Tibial artery (tissue), 4 donors: ENCODE measurements around the gene RAB11B.

Experiments
- DNase-seq, 2 donors: peaks; one replicate each; pipeline ENCODE4 v3.0.0-alpha.2; 2019
- H3K27ac ChIP-seq, 2 donors: fragments of 200-600 bp; sonication (generic) in 1 of 2; 1 replicate in 1 of 2; 2 replicates in 1 of 2; pipeline ENCODE4 v1.5.1; 2018 to 2019; ENCODE audit warnings: mild to moderate bottlenecking in 1 of 2
- H3K27me3 ChIP-seq, 2 donors: fragments of 200-600 bp; sonication (generic) in 1 of 2; one replicate each; pipeline versions ENCODE4 v1.5.1 to v1.6.0; 2016 to 2019
- H3K36me3 ChIP-seq, 3 donors: fragments of 200-600 bp; sonication (generic) in 2 of 3; one replicate each; pipeline ENCODE4 v1.5.1; 2016 to 2019; ENCODE audit warnings: mild to moderate bottlenecking in 2 of 3
- H3K4me1 ChIP-seq, 4 donors: fragments of 200-600 bp; sonication (generic) in 2 of 4; 1 replicate in 3 of 4; 2 replicates in 1 of 4; pipeline ENCODE4 v1.5.1; 2016 to 2019
- H3K4me3 ChIP-seq, 2 donors: fragments of 200-600 bp; sonication (generic) in 1 of 2; 1 replicate in 1 of 2; 2 replicates in 1 of 2; pipeline ENCODE4 v1.5.1; 2018 to 2019; ENCODE audit warnings: mild to moderate bottlenecking in 2 of 2
- H3K9me3 ChIP-seq, 3 donors: fragments of 200-600 bp; sonication (generic) in 1 of 3; one replicate each; pipeline ENCODE4 v1.5.1; 2016 to 2019
- CTCF ChIP-seq, 2 experiments: fragments of 200-600 bp in 1 of 2; fragments of 450-650 bp in 1 of 2; IDR thresholded peaks; one replicate each; pipeline ENCODE4 v1.5.1; 2017 to 2019; ENCODE audit warnings: antibody characterized with exemption in 2 of 2, mild to moderate bottlenecking in 1 of 2, moderate library complexity in 1 of 2
- intact Hi-C: fragments of 100-400 bp; cut with DNase I; formaldehyde crosslinking; loops from one replicate; pipeline ENCODE4 v1.15.0; 2023; ENCODE audit warnings: low total_unique reads

The RAB11B gene

GRCh38 chr19:8361921-8362793, 28.0 kb upstream of the RAB11B start:
- Histone ChIP-seq H3K4me1 (peaks cover 8 to 60% (median 38%) of the 10 kb centered on the region in 4 donors), H3K9me3 (no peaks in the 10 kb centered on the region), H3K4me3 (peak overlapping the region in 1 of 2 donors; percentile 19), H3K27me3 (no peaks in the 10 kb centered on the region), H3K36me3 (no peaks in the 10 kb centered on the region), H3K27ac (peak overlapping the region; percentile 73 to 86)
- TF ChIP-seq CTCF (IDR thresholded peaks at IDR 0.05): no peak
- intact Hi-C loops: loop anchor here (2.0 kb wide), 1 partner anchor 29 kb away; the partner anchor contains the start of gene RAB11B
- peak; percentile 97 to 99 for DNase-seq

- TF ChIP-seq CTCF (IDR thresholded peaks at IDR 0.05): peak in 1 of 2 experiments; percentile 10
- Histone ChIP-seq H3K4me3 (peak within 1 kb of the TSS; percentile 51 to 56), H3K4me1 (peaks cover 8 to 74% (median 50%) of the 10 kb centered on the region in 4 donors), H3K36me3 (no peaks in the 10 kb centered on the region), H3K27me3 (no peaks in the 10 kb centered on the region), H3K9me3 (no peaks in the 10 kb centered on the region), H3K27ac (peak within 1 kb of the TSS; percentile 73 to 86)
- intact Hi-C loops: loop anchor here (2.0 kb wide), 1 partner anchor 27 kb away; the partner anchor contains the start of gene RAB11B
- DNase-seq: peak; percentile 74 to 87
Measured at GRCh38 chr19:8363803-8364771, 26.1 kb upstream of the RAB11B start, which contains the start of gene ANGPTL4. ANGPTL4 (plus strand) TSS chr19:8364155; CDS start chr19:8364322, 167 bp downstream.

- TF ChIP-seq CTCF (IDR thresholded peaks at IDR 0.05): no peak
- DNase-seq: no peak
- H3K27me3 ChIP-seq: no peaks in the 10 kb centered on the region
- intact Hi-C loops: no loop called here
- peaks cover 0 to 6% (median 4%) of the 10 kb centered on the region in 3 donors for H3K36me3 ChIP-seq
- no peak overlapping the region for H3K27ac ChIP-seq
- H3K4me1 ChIP-seq: peaks cover 8 to 76% (median 49%) of the 10 kb centered on the region in 4 donors
- no peak overlapping the region for H3K4me3 ChIP-seq
- no peaks in the 10 kb centered on the region for H3K9me3 ChIP-seq
Measured at GRCh38 chr19:8366121-8366581, 24.0 kb upstream of the RAB11B start.

- Histone ChIP-seq H3K4me1 (peaks cover 7 to 68% (median 43%) of the 10 kb centered on the region in 4 donors), H3K9me3 (no peaks in the 10 kb centered on the region), H3K4me3 (peak overlapping the region in 1 of 2 donors; percentile 29), H3K27ac (peak overlapping the region in 1 of 2 donors; percentile 35), H3K27me3 (no peaks in the 10 kb centered on the region), H3K36me3 (peaks cover 0 to 13% (median 11%) of the 10 kb centered on the region in 3 donors)
- no peak for TF ChIP-seq CTCF (IDR thresholded peaks at IDR 0.05)
- DNase-seq: no peak
- intact Hi-C loops: no loop called here
Measured at GRCh38 chr19:8366961-8367326, 23.2 kb upstream of the RAB11B start.
